ENCODE measurements around the gene FBXO36.

- TF ChIP-seq CTCF (IDR thresholded peaks at IDR 0.05) (no peak), EZH2 (IDR thresholded peaks at IDR 0.05) (no peak), EZH2phosphoT487 (IDR thresholded peaks at IDR 0.05) (no peak)
Measured at GRCh38 chr2:229896857-229897256, 25.4 kb upstream of the FBXO36 start.
